NCI-H510A treated with DMSO at 0.1 percent for 48 hours (cell line): Measurements from ENCODE around the gene MYEOV.

Experiments
- DNase-seq: peaks from one replicate; lab custom pipeline; 2025; lab: John Stamatoyannopoulos, UW

MYEOV gene

GRCh38 chr11:69265911-69266510 is 27.9 kb upstream of the MYEOV start:
- DNase-seq: no peak

- DNase-seq: no peak
Observed at GRCh38 chr11:69267395-69267805, 26.6 kb upstream of the MYEOV start.

DNA sequence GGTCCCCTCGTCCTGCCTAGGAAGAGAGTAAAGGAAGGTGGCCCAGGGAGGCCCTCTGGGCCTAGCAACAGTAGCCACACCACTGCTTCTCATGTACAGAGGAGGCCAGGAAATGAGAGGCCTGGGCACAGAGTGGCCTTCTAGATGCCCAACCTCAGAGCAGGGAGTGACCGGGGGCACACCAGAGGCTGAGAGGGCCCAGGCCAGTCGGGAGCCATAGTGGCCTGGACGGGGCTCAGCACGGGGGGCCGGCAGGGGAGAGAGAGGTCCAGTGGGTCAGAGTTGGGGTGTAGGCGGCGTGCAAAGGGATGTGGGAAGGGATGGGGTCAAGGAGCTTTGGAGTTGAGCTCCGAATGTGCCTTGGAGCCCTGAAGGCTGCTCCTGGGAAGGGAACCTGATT is 25.0 kb upstream of the MYEOV start:
- DNase-seq: no peak

GRCh38 chr11:69269388-69269787 is 24.6 kb upstream of the MYEOV start:
- DNase-seq: no peak

- DNase-seq: no peak
Observed at GRCh38 chr11:69269926-69270697, 23.8 kb upstream of the MYEOV start.

- no peak for DNase-seq
Observed at GRCh38 chr11:69270941-69271340, 23.0 kb upstream of the MYEOV start.

GRCh38 chr11:69272055-69272454 is 21.9 kb upstream of the MYEOV start:
- no peak for DNase-seq

DNA sequence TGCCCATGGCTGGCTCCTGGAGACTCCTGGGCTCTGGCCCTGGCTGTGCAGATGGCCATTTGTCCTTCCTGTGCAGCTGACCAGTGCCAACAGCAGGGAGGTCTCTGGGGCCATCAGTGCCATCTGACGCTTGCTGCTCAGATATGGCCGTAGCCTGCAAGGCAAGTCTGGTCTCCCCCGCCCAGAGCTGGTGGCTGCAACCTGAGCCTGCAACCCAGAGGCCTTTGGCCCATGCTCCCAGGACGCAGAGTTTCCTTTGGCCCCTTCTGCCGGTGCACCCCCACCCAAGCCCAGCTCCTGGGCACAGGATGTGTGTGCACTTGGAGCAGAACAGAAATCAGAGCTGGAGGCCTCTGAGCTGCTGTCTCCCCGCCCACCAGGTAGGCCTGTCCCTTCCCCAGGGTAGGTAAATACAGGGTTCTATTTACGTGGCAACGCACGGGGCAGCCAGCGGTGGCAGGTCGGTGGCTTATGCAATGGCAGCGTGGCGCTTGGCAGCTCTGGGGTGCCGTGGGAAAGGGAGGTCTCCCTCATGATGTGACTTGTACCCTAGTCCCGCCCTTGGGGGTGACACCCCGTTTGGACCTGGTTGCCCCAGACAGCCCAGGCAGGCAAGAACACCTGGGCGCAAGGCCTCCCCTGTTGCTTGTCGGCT is 21.0 kb upstream of the MYEOV start:
- DNase-seq: no peak

GRCh38 chr11:69273571-69273970 is 20.4 kb upstream of the MYEOV start:
- DNase-seq: no peak

DNA sequence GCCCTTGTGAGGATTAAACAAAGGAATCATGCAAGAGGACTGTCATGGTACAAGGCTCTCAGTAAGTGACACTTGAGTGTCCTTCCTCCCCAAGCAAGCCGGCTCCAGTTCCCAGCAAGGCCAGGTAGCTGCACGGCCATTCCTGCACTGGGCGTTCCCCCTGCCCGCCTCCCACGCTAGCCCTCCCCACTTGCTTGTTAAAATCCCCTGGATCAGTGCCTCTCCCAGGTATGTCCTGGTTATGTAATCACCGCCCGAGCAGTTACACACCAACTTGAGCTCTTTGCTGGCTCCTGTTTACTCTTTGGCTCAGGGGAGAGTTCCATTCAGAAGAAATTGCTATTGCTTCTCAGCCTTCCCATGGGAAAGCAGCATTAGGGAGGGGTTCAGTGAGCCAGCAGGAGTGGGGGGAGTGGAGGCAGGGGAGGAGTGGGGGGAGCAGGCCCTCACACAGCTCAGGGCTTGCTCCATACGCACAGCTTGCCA is 19.4 kb upstream of the MYEOV start:
- DNase-seq: no peak

DNA sequence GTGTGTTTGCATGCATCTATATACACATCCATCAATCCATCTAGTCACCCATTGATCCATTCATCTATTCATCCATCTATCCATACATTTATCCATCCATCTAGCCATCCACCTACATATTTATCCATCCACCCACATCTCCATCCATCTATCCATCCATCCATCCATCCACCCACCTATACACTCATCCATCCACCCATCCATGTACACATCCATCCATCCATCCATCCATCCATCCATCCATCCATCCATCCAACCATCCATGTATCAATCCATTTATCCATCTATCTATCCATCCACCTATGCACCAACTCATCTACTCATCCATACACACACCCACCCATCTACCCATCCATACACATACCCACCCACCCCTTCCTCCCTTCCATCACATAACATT is 18.8 kb upstream of the MYEOV start:
- no peak for DNase-seq

DNA sequence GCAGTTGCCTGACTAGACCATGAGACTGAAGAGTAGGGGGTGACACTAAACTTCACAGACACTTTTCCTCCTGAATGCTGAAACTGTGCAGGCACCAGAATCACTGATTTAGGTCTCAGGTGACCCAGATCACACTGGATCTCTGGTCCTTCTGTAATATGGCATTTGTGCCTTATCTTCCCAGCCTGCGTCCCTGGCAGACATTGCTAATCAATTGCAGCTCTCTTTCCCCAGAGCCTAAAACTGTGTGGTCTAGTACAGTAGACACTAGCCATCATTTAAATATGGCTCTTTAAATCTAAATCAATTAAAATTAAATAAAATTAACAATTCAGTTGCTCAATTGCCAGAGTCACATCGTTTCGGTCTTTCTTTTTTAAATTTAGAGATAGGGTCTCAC is 17.8 kb upstream of the MYEOV start:
- no peak for DNase-seq

DNA sequence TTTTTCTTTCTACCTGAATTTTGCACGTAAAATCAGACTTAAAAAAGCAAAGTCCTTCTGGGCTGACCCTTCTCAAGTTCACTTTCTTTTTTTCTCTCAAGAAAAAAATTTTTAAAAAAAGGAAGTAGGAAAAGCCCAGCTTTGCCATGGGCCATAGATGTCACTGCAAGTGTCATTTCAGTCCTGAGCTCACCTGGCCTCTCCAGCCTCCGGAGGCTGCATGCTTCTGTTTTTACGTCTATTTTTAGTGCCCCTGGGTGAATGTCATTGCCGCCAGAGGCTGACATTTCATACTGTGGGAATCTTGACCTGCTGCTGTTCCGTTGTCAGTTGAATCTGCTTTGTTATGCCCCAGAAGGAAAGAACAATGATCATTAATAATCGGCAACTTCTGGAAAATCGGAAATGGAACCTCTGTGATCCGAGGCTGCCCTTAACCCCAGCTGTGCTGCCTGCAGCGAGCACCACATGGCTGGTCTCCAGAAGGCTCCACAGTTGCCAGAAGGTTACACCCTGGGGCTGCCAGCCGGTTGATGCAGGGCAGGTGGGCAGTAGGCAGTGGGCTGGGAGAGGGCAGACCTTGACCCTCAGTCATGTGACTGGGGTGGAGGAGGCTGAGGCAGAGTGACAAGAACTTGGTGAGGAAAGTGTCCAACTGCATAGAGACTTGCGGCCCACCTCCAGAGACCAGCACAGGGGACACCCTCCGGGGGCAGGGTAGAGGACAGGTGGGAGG is 16.7 kb upstream of the MYEOV start:
- DNase-seq: no peak

DNA sequence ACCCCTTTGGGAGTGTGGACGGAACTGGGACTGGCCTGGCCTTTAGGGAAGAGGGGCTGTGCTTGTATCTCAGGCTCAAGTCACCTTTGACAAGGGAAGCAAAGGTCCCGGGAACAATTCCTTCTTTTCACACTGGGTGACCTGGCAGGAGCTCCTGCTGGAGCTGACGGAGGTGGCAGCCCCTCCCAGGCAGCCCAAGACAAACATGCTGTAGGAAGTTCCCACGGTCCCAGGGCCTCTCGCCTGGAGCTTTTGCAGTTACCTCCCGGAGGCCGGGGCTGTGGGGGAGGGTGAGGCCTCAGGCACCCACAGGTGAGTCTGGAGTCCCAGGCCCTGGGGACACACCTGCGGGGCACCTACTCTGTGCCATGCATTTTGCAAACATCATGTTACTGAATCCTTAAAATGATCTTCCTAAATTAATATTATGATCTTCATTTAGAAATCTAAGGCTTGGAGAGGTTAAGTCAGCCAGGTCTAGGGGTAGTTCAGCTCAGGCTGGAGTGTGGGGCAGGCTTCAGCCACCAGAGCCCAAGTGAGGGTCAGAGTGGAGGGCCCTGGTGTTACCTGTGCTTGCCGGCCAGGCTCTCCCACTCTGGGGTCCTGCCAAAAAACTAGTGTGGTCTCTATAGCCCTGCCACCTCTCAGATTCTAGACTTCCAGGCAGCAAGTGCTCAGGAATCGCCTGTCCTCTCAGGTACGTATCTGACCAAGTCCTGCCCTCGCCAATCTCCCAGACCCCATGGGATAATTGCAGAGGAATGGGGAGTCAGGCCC is 15.7 kb upstream of the MYEOV start:
- no peak for DNase-seq

GRCh38 chr11:69280451-69280850 is 13.5 kb upstream of the MYEOV start:
- DNase-seq: no peak

- DNase-seq: no peak
Observed at GRCh38 chr11:69280994-69281393, 13.0 kb upstream of the MYEOV start.

DNA sequence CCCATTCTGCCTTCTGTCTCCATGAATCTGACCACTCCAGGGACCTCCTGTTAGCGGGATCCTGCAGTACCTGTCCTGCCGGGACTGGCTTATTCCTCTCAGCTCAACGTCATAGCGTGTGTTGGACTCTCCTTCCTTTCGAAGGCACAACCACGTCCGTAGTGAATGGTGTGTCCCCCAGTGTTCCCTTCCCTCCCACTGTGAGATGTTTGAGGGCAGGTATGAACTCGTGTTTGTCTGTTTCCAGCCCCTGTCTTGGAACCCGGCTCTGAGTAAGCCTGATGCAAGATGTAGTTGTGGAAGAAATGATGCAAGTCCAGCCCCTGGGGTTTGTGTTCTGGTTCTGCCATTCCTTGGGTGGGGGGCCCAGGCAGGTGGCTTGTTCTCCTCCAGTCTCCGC is 10.5 kb upstream of the MYEOV start:
- DNase-seq: no peak

DNA sequence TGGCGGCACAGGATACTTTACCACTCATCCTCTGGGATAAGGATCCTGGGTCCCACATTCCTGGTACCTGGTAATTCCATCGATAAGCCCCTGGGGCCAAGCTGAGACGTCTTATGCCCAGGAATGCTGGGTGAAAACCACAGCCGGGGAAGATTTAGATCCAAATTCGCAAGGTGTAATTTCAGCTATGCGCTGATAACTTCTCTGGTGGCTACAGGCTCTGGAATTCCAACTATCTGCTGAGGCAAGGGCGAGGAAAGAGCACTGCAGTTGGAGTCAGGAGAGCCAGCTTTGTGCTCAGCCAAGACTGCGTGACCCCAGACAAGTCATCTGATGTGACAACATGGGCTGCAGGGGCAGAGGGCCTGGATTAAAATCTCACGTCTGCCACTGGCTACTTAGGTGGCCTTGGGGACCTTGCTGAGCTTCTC is 9.9 kb upstream of the MYEOV start:
- DNase-seq: no peak

GRCh38 chr11:69285091-69285490 is 8.9 kb upstream of the MYEOV start:
- no peak for DNase-seq

DNA sequence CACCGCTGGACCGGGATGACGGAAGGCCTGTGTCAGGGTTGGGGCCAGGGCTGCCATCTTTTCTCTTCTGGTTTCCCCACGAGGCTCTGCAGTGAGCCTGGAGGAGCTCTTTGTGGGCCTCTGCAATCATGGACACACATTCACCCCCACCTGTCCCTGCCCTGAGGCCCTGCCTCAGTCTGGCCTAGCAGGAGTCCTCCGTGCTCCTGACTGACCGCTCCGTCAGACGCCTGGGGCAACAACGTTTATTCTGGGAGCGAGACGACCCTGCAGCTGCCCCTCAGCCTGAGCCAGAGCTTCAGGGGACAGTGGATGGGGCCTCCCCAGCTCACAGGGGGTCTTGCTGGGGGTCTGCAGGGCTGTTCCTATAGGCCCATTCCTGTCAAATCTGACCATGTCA is 8.2 kb upstream of the MYEOV start:
- DNase-seq: no peak
